Mesodermal cell (in vitro differentiated cells): ENCODE measurements around the gene HECTD1.
A peak's percentile ranks its signal among the peaks of the same experiment; 100 is the strongest.

Experiments used
- H3K27ac ChIP-seq: 2 replicates; pipeline ENCODE4 v1.7.0; 2013; ENCODE audit warnings: mild to moderate bottlenecking, low read depth, low read length, moderate library complexity; ENCODE audit not compliant: severe bottlenecking
- H3K36me3 ChIP-seq: 2 replicates; pipeline ENCODE4 v1.7.1; 2013; ENCODE audit warnings: mild to moderate bottlenecking, low read length, moderate library complexity; ENCODE audit not compliant: control insufficient read depth, insufficient read depth
- H3K4me1 ChIP-seq: one replicate; pipeline ENCODE4 v1.7.1; 2013; ENCODE audit warnings: mild to moderate bottlenecking, low read length; ENCODE audit not compliant: insufficient read depth, control insufficient read depth, poor library complexity, severe bottlenecking
- H3K4me3 ChIP-seq: 2 replicates; pipeline ENCODE4 v1.7.0; 2013; ENCODE audit warnings: low read length, control low read depth, mild to moderate bottlenecking; ENCODE audit not compliant: insufficient read depth, poor library complexity, severe bottlenecking; ENCODE audit errors: extremely low read depth
- H3K9me3 ChIP-seq: 2 replicates; pipeline ENCODE4 v1.7.1; 2013; ENCODE audit warnings: mild to moderate bottlenecking, low read length, moderate library complexity; ENCODE audit not compliant: control insufficient read depth
- WGBS, 2 experiments: methylation state at CpG; one replicate each; pipeline ENCODE4 v1.1.5; 2013; ENCODE audit warnings: missing lambda C conversion rate in 2 of 2; ENCODE audit not compliant: insufficient coverage in 2 of 2; 5-methylcytosine and 5-hydroxymethylcytosine counted together

HECTD1 gene

DNA sequence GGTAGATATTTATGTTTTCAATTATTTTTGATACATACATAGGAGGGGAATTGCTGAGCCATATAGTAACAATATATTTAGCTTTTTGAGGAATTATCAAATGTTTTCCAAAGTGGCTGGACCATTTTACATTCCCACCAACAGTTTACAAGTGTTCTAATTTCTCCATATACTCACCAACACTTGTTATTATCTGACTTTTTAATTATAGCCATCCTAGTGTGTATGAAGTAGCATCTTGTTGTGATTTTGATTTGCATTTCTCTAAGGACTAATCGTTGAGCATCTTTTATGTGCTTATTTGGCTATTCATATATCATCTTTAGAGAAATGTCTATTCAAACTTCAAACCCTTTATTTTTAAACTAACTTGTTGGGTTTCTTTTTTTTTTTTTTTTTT, 17.2 kb upstream of the HECTD1 start:
- Histone ChIP-seq H3K27ac (no peak overlapping the region), H3K4me3 (no peak overlapping the region), H3K9me3 (no peaks in the 10 kb centered on the region), H3K36me3 (no peaks in the 10 kb centered on the region), H3K4me1 (no peaks in the 10 kb centered on the region)
- WGBS, 2 experiments = no CpG with 5 or more reads among the region's 1 CpG

DNA sequence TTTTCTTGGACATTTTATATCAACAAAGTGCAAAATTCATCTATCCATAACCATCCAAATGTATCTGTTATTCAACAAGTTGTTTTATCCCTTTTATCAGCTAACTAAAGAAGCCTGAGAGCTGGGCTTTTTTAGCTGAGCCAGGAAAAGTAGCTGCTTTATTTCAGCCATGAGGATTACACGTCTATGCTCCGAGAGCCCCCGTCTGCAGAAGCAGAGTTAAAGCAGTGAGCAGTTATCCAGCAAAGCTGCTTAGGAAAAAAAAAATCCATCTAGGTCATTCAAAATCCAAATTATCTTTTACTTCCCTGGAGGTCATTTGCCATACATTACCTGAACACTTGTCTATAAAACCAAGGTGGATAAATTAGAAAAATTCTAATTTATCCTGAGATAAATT, 15.7 kb upstream of the HECTD1 start:
- Histone ChIP-seq H3K4me1 (no peaks in the 10 kb centered on the region), H3K27ac (no peak overlapping the region), H3K9me3 (no peaks in the 10 kb centered on the region), H3K36me3 (no peaks in the 10 kb centered on the region), H3K4me3 (no peak overlapping the region)
- WGBS, 2 experiments = 82 to 88% methylated on average over 3 of the region's 3 CpGs

DNA sequence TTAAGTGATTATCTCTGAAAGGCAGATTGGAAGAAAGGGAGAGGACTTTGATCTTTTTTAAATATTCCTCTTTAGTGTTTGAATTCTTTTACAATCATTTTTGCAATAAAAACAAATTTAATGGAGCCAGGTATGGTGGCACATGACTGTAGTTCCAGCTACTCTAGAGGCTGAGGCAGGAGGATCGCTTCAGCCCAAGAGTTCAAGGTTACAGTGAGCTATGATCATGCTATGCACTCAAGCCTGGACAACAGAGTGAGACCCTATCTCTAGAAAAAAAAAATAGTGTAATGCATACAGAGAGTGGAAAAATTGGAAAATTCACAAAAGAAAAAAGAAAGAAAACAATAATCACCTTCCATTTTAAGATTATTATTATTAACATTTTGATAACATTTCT, 15.2 kb upstream of the HECTD1 start:
- H3K9me3 ChIP-seq = no peaks in the 10 kb centered on the region
- H3K36me3 ChIP-seq = no peaks in the 10 kb centered on the region
- no peak overlapping the region for H3K27ac ChIP-seq
- H3K4me3 ChIP-seq = no peak overlapping the region
- no peaks in the 10 kb centered on the region for H3K4me1 ChIP-seq
- WGBS, 2 experiments = 80% methylated on average over 1 of the region's 1 CpG; no CpG with 5 or more reads in 1 of the 2 experiments

DNA sequence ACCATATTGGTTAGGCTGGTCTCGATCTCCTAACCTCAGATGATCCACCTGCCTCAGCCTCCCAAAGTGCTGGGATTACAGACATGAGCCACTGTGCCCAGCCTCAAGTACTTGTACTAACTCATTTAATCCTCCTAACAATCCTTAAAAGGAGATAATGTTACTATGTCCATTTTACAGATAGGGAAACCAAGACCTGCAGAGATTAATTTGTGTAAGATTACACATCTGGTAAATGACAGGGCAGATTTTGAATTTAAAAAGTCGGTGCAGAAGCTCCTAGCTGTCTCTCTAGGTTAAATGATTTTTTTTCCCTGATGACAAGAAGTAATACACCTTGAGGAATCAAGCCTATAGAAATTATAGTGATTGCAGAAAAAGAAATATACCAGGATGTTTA, 13.7 kb upstream of the HECTD1 start:
- no peaks in the 10 kb centered on the region for H3K4me1 ChIP-seq
- H3K27ac ChIP-seq = no peak overlapping the region
- WGBS, 2 experiments = 75 to 93% methylated on average over 1 to 2 of the region's 2 CpGs
- no peaks in the 10 kb centered on the region for H3K9me3 ChIP-seq
- no peaks in the 10 kb centered on the region for H3K36me3 ChIP-seq
- no peak overlapping the region for H3K4me3 ChIP-seq

DNA sequence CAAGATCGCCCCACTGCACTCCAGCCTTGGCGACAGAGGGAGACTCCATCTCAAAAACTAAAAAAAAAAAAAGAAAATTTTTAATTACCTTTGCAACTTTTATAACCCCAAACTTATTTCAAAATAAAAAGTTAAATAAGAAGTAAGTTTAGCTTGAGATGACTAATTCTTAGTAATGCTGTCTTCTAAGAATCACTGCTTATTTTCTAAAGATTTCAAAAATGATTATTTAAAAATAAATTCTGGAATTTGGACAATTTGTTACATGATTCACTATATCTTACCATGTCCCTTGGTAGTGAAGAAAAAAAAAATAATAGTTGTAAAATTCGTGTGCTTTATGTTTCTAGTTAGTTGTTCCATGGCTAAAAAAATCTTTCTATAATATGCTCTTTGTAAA, 11.6 kb upstream of the HECTD1 start:
- no peaks in the 10 kb centered on the region for H3K4me1 ChIP-seq
- 100% methylated on average over 1 of the region's 3 CpGs; no CpG with 5 or more reads in 1 of the 2 experiments for WGBS, 2 experiments
- H3K9me3 ChIP-seq = no peaks in the 10 kb centered on the region
- no peaks in the 10 kb centered on the region for H3K36me3 ChIP-seq
- H3K27ac ChIP-seq = no peak overlapping the region
- H3K4me3 ChIP-seq = no peak overlapping the region

DNA sequence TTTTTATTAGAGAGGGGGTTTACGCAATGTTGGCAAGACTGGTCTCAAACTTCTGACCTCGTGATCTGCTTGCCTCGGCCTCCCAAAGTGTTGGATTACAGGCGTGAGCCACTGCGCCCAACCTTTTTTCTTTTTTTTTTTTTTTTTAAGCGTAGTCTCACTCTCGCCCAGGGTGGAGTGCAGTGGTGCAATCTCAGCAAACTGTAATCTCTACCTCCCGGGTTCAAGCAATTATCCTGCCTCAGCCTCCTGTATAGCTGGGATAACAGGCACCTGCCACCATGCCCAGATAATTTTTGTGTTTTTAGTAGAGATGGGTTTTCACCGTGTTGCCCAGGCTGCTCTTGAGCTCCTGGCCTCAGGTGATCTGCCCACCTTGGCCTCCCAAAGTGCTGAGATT, 8.8 kb upstream of the HECTD1 start:
- no peak overlapping the region for H3K27ac ChIP-seq
- no peaks in the 10 kb centered on the region for H3K9me3 ChIP-seq
- no peak overlapping the region for H3K4me3 ChIP-seq
- H3K4me1 ChIP-seq = no peaks in the 10 kb centered on the region
- WGBS, 2 experiments = 94 to 96% methylated on average over 5 to 6 of the region's 9 CpGs
- H3K36me3 ChIP-seq = no peaks in the 10 kb centered on the region

DNA sequence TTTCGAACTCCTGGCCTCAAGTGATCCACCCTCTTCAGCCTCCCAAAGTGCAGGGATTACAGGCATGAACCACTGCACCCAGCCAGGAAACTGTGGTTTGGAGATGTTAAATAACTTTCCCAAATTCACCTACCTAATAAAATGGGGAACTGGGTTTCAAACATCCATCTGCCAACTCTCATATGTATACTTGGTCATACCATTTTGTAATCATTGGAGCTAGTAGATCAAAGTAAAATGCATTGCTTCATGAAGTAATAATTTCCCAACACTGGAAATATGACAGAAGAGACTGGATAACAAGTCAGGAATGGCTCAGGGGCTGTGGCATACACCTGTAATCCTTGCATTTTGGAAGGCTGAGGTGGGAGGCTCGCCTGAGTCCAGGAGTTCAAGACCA, 5.3 kb upstream of the HECTD1 start:
- Histone ChIP-seq H3K4me3 (no peak overlapping the region), H3K36me3 (no peaks in the 10 kb centered on the region), H3K4me1 (no peaks in the 10 kb centered on the region), H3K9me3 (no peaks in the 10 kb centered on the region), H3K27ac (no peak overlapping the region)
- 100% methylated on average over 1 of the region's 2 CpGs for WGBS, 2 experiments

DNA sequence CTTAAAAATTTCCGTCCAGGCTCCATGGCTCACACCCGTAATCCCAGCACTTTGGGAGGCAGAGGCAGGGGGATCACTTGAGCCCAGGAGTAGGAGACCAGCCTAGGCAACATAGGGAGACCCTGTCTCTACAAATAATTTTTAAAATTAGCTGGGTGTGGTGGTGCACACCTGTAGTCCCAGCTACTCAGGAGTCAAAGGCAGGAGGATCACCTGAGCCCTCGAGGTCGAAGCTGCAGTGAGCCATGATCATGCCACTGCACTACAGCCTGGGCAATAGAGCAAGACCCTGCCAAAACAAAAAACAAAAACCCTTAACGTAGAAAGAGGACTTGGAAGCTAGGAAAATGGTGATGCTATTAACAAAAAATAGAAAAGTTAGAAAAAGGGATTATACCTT, 2.0 kb upstream of the HECTD1 start:
- Histone ChIP-seq H3K4me1 (no peaks in the 10 kb centered on the region), H3K4me3 (no peak overlapping the region), H3K27ac (no peak overlapping the region), H3K36me3 (no peaks in the 10 kb centered on the region), H3K9me3 (no peaks in the 10 kb centered on the region)
- 92 to 100% methylated on average over 1 to 4 of the region's 5 CpGs for WGBS, 2 experiments

DNA sequence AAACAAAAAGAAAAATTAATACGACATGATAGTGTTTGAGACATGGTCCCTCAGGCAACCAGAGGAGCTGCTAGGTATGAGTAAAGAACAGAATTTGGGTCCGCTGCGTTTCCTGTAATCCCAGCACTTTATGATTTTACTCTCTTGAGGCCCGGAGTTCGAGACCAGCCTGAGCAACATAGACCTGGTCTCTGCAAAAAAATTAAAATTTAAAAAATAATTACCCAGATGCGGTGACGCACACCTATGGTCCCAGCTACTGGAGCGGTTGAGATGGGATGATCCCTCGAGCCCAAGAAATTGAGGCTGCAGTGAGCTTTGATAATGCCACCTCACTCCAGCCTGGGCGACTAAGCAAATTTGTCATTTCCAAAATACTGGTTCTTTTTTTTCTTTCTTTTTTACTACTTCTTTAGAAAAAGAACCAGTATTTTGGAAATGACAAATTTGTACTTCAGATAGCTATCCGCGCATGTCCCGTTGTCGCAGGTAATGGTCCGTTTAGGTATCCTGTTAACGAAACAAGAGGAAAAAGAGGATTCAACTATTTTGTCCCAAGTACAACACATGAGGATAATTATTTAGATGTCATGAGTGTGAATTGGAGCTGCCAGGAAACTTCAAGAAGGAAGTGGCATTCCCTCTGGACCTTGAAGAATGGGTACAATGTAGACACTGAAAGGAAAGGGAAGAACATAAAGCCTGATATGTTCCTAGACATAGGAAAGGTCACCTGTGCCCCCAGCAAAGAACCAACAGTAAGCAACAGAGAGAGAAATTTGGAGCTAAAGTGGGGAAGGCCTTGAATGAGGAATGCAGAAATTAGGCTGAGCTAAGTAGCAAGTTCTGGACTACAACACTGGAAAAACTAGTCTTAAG, 1.2 kb upstream of the HECTD1 start:
- Histone ChIP-seq H3K9me3 (no peaks in the 10 kb centered on the region), H3K4me3 (peak overlapping the region; percentile 92), H3K27ac (peak overlapping the region; percentile 98), H3K36me3 (peaks cover 6% of the 10 kb centered on the region), H3K4me1 (no peaks in the 10 kb centered on the region)
- 86 to 94% methylated on average over 10 to 11 of the region's 16 CpGs for WGBS, 2 experiments

DNA sequence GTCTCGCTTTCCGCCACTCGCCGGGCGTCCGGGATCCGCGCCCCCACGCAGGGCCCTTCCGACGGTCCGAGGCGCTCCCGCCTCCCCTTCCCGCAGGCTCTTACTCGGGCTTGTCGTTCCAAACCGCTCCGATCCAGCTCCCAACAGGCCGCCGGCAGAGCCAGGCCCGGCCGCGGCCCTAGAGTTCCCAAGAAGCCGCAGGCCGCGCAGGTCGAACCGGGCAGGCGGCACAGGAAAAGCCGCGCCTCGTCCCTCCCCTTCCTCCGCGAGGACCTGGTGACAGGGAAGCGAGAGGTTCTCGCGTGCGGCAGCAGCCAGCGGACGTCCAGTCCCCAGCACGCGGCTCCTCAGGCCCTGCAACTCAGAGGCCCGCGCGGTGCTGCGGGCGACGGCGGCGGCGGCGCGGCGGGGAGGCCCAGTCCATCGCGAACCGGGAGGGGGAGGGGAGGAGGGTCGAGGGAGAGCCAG, 272 bp downstream of the HECTD1 start:
- WGBS, 2 experiments = 0 to 1% methylated on average over 23 to 39 of the region's 59 CpGs
- no peaks in the 10 kb centered on the region for H3K4me1 ChIP-seq
- H3K36me3 ChIP-seq = peaks cover 20% of the 10 kb centered on the region
- peak overlapping the region; percentile 92 for H3K4me3 ChIP-seq
- peak overlapping the region; percentile 98 for H3K27ac ChIP-seq
- no peaks in the 10 kb centered on the region for H3K9me3 ChIP-seq
